T-helper 1 cell treated with Interleukin-12 subunit alpha and Interleukin-12 subunit beta and Interleukin-4 antibody, amounts not matched to agents 30 ng/mL and 1 ng/mL, for 36 hours (primary cell): Measurements from ENCODE around the gene PRR27. TPM values are rescaled to one million over a fixed set of nuclear protein-coding genes. Genes with fewer than 3 reads are reported as not detected.

Experiments
- intact Hi-C: fragments of 100-400 bp; cut with micrococcal nuclease; formaldehyde crosslinking; loops from one replicate; pipeline ENCODE4 v1.15.1; 2024
- total RNA-seq: library from RNA; stranded (reverse); gene quantifications from 2 replicates; pipeline ENCODE4 v1.2.3, GENCODE V29; 2022

PRR27 gene
- not detected in 2 replicates for total RNA-seq

- intact Hi-C loops = no loop called here
These were observed at the start of gene PRR27 for GRCh38 chr4:70153937-70154336. Gene PRR27 (plus strand): TSS chr4:70154237. CDS start chr4:70154376, 139 bp downstream.

GRCh38 chr4:70110917-70111316, 43.1 kb upstream of the PRR27 start:
- intact Hi-C loops = no loop called here

GRCh38 chr4:70113656-70114055, 40.4 kb upstream of the PRR27 start:
- intact Hi-C loops = no loop called here

- intact Hi-C loops = no loop called here
These were observed 39.9 kb upstream of the PRR27 start for GRCh38 chr4:70114096-70114495.

- intact Hi-C loops = no loop called here
These were observed 33.7 kb upstream of the PRR27 start for GRCh38 chr4:70120323-70120722.

- intact Hi-C loops = no loop called here
These were observed 20.6 kb upstream of the PRR27 start for GRCh38 chr4:70133473-70133872.

GRCh38 chr4:70138751-70139150, 15.3 kb upstream of the PRR27 start:
- intact Hi-C loops = no loop called here

GRCh38 chr4:70151271-70151670, 2.8 kb upstream of the PRR27 start:
- intact Hi-C loops = no loop called here

GRCh38 chr4:70152088-70152487, 1.9 kb upstream of the PRR27 start:
- intact Hi-C loops = no loop called here

GRCh38 chr4:70158576-70158975, 4.5 kb downstream of the PRR27 start:
- intact Hi-C loops = no loop called here

- intact Hi-C loops = no loop called here
These were observed 23.1 kb downstream of the PRR27 start for GRCh38 chr4:70177090-70177489.

GRCh38 chr4:70178075-70178660, 24.1 kb downstream of the PRR27 start:
- intact Hi-C loops = no loop called here

- intact Hi-C loops = loop anchor here (5.0 kb wide), 1 partner anchor 358 kb away; no protein-coding TSS in a partner anchor
These were observed 25.8 kb downstream of the PRR27 start for GRCh38 chr4:70179811-70180210.

GRCh38 chr4:70181864-70182263, 27.8 kb downstream of the PRR27 start:
- intact Hi-C loops = loop anchor here (2.0 to 5.0 kb wide), 3 partner anchors 301 to 863 kb away; no protein-coding TSS in a partner anchor

GRCh38 chr4:70182517-70183167, 28.6 kb downstream of the PRR27 start:
- intact Hi-C loops = loop anchor here (1.0 to 5.0 kb wide), 4 partner anchors 302 to 864 kb away; no protein-coding TSS in a partner anchor

GRCh38 chr4:70183168-70183939, 29.3 kb downstream of the PRR27 start:
- intact Hi-C loops = loop anchor here (1.0 to 5.0 kb wide), 4 partner anchors 303 to 865 kb away; no protein-coding TSS in a partner anchor

- intact Hi-C loops = loop anchor here (1.0 to 5.0 kb wide), 4 partner anchors 303 to 865 kb away; no protein-coding TSS in a partner anchor
These were observed 29.9 kb downstream of the PRR27 start for GRCh38 chr4:70183940-70184246.

- intact Hi-C loops = no loop called here
These were observed 33.2 kb downstream of the PRR27 start for GRCh38 chr4:70187216-70187615.

GRCh38 chr4:70190579-70190978, 36.5 kb downstream of the PRR27 start:
- intact Hi-C loops = no loop called here

GRCh38 chr4:70191647-70192046, 37.6 kb downstream of the PRR27 start:
- intact Hi-C loops = no loop called here

GRCh38 chr4:70192895-70193294, 38.9 kb downstream of the PRR27 start:
- intact Hi-C loops = no loop called here

GRCh38 chr4:70195425-70195824, 41.4 kb downstream of the PRR27 start, which contains the start of gene ODAM:
Gene ODAM (plus strand): TSS chr4:70195725. CDS start chr4:70196544, 819 bp downstream.
- intact Hi-C loops = no loop called here
